Measurements from ENCODE around the gene FRS2.
A peak's percentile ranks its signal among the peaks of the same experiment; 100 is the strongest.

The FRS2 gene

DNA sequence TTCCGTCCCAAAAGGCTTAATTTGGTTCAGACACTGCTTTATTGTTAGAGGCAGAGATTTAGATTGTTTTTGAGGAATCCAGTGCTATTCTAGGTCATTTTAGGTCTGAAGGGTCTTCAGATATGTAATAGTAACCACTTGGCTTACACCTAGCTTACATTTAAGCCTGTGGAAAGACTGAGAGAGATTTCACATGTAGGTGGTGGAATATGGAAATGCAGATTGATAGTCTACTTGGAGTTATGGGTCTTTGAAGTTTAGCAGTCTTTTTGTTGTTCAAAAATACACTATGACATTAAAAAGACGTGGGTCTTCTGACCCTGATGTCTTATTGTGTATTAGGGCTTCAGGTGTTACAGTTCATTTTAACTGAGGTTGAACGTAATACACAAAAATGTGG, 63.7 kb downstream of the FRS2 start:
- no peak for DNase-seq (ENCODE audit: low read depth)

DNA sequence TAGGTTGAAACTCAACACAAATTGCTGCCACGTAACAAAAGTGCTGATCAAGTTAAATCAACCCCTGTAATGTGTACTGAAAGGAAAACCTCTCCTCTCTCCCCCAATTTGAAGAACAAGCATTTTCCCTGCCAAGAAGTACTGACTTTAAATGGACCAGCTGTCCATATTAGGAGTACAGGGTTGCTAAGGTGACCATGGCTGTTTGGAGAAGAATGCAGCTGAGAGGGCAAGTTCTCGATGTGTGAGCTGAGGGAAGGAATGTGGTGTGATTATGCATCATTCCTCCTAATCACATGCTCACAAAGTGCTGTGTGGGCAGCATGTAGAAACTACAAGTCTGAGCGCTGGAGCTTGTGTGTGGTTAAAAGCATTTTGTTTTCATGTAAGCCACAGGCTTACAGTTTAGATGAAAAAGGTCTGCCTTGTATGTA, 64.2 kb downstream of the FRS2 start:
- DNase-seq (ENCODE audit: low read depth), result no peak

DNA sequence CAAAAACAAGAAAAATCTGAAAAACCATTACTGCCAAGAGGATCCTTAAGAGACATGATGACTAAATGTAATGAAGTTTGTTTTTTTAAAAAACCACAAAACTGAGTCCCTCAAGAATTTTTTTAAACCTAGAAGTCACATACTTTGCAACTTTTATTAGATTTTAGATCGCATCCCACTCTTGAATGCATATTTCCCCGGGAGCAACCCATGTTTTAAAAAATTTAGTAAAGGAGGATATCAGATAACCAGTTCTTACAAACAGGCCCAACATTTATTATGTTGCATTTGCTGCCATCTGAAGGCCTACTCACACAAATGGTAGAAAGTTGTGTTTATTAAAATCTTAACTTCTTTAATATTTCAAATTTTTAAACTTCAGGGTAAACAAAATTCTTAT, 70.8 kb downstream of the FRS2 start:
- DNase-seq (ENCODE audit: low read depth), result no peak

DNA sequence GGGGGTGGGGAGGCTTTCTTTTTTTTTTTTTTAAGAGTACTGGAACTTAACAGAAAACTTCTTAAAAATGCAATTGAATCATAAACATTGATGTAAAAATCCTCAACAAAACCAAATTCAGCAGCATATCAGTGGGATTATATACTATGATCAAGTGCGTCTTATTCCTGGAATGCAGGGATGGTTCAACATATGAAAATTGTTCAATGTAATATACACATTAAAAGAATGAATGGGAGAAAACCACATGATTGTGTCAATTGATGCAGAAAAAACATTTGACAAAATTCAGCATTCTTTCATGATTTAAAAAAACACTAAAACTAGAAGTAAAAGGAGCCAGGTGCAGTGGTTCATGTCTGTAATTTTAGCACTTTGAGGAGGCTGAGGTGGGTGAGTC, 73.9 kb downstream of the FRS2 start:
- no peak for DNase-seq (ENCODE audit: low read depth)

DNA sequence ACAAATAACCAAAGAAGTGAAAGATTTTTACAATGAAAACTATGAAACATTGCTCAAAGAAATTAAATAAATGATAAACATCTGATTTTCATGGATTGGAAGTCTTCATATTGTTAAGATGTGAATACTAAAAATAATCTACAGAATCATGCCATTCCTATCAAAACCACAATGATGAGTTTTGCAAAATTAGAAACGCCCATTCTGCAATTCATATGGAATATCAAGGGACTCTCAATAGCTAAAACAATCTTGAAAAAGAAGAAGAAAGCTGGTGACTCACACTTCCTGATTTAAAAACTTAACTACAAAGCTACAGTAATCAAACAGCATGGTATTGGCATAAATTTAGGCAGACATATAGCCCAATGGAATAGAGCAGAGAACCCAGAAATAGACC, 74.9 kb downstream of the FRS2 start:
- DNase-seq (ENCODE audit: low read depth), result no peak

DNA sequence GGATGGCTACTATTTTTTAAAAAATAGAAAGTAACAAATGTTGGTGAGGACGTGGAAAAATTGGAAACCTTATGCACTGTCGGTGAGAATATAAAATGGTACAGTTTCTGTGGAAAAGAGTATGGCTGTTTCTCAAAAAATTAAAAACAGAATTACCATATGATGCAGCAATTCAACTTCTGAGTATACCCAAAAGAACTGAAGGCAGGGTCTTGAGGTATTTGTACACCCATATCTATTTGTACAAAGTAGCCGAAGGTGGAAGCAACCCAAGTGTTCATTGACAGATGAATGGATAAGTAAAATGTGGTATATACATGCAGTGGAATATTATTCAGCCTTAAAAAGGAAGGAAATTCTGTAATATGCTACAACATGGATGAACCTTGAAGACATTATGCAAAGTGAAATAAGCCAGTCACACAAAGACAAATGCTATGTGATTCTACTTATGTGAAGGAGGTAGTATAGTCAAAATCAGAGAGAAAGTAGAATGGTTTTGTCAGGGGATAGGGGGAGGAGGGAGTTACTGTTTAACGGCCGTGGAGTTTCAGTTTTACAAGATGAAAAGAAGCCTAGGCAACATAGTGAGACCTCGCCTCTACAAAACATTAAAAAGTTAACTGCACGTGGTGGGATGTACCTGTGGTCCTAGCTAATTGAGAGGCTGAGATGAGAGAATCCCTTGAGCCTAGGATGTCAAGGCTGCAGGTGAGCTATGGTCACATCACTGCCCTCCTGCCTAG, 76.7 kb downstream of the FRS2 start:
- no peak for DNase-seq (ENCODE audit: low read depth)

DNA sequence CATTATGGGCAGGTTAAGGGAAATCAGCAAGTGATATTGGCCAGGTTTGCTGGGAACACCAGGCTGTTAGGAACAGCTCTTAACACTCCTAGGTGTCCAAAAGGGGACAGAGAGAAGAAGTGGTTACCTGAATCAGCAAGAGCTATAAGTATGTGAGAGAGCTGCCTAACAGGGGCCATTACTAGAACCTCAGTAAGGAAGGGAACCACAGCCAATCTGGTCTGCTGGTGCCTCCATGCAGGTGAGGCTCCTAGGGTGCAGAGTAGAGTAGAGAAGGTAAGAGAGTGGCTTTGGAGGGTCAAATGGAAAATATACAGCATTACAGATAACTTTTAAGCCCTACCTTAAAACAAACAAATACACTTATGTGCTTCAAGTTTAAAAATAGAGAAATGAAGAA, 78.5 kb downstream of the FRS2 start:
- DNase-seq (ENCODE audit: low read depth), result no peak

DNA sequence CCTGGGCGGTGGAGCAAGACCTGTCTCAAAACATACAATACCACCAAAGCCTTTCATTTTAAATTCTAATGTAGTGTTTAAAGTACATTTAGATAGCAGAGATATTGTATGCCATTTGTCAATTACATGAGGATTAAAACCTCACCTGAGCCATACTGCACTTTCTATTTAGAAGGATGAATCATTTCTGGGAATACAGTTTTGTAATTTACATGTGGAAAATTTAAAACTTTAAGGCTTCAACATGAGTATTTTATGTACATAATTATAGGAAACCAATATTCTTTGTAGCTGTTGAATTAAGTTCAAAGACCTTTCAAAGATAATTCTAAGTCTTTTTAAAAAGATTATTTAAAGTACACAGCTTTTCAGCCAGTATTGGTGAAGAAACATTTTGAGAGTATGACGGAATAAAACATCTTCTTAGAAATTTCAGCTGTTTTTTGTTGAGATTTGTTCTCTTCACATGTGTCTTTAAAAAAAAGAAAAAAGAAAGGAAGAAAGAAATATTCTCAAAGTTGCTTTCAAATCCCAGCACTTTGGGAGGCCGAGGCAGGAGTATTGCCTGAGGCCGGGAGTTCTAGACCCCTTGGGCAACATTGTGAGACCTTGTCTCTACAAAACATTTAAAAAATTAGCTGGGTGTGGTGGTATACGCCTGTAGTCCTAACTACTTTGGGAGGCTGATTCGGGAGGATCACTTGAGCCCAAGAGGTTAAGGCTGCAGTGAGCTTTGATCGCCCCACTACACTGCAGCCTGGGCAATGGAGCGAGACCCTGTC, 80.6 kb downstream of the FRS2 start:
- DNase-seq (ENCODE audit: low read depth), result no peak

DNA sequence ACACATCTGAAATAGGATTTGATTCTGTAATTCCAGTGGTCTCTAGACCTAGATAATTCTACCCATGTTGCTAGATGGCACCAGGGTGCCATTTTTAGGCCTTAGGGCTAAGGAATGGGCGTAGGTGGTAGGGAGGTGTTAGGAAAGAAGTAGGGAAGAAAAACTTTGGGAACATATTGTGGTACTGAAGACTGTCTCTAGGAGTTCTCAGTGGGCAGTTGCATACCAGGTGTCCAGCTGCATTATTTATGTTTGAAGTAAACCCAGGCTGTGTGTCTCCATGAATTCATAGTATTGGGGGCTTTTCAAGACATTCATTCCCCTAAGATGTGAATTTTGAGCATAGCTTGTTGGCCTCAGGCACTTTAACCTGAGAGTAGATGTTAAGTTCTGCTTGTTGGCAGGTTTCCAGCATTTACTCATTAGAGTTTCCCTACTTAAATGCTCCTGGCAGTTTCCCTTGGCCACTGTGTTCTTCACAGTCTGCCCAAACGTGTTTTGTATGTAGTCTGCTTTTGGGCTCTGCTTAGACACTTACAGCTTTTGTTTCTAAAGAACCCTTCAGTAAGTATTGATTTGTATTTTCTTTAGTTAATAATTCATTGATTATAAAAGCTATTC, 83.5 kb downstream of the FRS2 start:
- DNase-seq (ENCODE audit: low read depth), result no peak

DNA sequence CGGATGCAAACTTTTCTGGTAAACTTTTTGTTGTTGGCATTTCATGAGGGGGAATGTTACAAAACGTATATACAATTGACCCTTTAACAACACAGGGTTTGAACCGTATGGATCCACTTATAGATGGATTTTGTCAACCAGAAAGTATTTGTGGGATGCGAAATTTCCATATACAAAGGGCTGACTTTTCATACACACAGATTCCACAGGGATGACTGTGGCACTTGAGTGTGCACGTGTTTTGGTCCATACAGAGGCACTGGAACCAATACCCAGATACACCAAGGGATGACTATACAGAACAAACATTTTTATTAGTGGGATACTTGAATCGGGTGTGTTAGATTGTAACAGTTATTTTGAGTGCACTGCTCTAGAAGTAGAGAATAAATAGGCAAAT, 85.3 kb downstream of the FRS2 start:
- DNase-seq (ENCODE audit: low read depth), result no peak

DNA sequence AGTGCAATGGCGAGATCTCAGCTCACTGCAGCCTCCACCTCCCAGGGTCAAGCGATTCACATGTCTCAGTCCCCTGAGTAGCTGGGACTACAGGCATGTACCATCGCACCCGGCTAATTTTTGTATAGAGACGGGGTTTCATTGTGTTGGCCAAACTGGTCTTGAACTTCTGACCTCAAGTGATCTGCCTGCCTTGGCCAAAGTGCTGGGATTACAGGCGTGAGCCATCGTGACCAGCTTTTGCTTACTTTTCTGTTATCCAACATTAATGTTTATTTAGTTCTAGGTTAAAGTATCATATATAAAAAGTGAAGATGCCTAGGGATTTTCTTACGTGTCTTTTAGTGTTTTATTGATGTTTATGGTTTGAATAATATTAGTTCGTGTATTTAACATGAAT, 86.2 kb downstream of the FRS2 start:
- no peak for DNase-seq (ENCODE audit: low read depth)

DNA sequence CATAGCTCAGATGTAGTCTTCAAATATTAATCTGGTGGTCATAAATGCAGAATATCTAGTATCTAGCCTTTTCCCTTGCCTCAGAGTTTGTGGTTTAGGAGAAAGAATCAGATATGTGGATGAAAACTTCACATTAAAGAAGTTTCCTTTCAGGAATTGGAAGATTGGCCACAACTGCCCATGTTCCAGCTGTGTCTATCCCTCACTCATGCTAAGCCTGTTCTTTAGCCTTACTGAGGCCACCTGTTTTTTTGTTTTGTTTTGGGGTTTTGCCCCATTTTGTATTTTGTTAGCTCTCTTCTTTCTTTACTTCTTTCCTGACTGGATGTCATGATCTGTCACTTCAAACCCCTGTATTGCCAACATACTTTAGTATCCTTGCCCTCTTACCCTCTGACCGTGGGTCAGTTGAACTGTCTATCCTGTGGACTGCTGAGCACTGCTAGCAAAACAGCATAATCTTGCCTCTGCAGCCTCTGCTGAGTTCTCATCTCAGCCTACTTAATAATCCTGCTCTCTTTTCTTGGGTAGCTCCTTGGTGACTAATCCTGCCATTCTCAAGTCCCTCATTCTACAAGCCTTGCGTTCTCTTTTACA, 93.1 kb downstream of the FRS2 start:
- no peak for DNase-seq (ENCODE audit: low read depth)

DNA sequence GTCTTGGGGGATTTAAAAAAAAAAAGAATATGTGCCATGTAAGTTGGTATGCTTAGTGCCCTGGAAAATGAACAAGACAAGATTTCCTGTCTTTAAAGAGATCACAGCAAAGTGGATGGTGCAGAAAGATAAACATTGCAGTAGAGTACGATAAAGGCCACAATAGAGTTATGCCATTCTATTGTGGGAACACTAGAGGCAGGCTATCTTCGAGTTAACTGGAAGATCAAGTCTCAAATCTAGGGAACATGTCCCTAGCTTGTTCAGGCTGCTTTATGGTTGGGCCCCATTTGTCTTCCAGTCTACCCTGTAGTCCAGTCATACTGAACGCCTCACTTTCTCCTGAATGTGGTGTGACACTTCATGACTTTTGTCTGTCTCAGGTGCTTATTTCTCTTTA, 96.4 kb downstream of the FRS2 start:
- no peak for DNase-seq (ENCODE audit: low read depth)

DNA sequence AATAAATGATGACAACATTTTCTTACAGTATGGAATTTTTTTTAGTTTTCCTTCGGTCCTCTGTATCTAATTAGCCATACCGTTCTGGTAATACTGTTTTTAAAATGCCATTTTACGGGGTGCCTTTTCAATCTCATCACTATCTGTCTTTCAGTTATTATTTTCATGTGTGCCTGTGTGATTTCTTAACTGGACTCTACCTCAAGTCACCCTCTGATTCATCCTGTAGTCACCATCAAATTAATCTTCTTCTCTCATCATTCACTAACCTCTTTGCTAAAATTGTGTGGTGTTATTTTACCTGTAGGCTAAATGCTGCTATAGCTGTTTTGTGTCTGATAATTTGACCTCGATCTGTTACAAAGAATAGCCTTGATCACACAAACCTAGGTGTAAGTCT, 99.0 kb downstream of the FRS2 start:
- DNase-seq (ENCODE audit: low read depth), result no peak

DNA sequence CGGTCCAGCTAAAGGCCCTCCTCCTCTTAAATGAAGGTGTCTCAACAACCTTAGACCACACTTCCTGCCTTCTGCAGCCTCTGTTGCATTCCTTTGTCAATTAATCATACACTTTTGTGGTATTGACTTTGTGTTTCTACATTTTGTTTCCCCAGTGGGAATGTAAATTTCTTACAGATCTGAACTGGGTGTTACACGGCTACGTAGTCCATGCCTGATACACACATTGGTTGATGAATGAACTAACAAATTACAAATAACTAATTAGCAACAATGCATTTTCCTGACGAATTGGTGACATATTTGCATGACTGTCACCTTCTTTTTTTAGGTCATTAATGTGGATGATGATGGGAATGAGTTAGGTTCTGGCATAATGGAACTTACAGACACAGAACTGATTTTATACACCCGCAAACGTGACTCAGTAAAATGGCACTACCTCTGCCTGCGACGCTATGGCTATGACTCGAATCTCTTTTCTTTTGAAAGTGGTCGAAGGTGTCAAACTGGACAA, 99.9 kb downstream of the FRS2 start:
- DNase-seq (ENCODE audit: low read depth), result no peak

DNA sequence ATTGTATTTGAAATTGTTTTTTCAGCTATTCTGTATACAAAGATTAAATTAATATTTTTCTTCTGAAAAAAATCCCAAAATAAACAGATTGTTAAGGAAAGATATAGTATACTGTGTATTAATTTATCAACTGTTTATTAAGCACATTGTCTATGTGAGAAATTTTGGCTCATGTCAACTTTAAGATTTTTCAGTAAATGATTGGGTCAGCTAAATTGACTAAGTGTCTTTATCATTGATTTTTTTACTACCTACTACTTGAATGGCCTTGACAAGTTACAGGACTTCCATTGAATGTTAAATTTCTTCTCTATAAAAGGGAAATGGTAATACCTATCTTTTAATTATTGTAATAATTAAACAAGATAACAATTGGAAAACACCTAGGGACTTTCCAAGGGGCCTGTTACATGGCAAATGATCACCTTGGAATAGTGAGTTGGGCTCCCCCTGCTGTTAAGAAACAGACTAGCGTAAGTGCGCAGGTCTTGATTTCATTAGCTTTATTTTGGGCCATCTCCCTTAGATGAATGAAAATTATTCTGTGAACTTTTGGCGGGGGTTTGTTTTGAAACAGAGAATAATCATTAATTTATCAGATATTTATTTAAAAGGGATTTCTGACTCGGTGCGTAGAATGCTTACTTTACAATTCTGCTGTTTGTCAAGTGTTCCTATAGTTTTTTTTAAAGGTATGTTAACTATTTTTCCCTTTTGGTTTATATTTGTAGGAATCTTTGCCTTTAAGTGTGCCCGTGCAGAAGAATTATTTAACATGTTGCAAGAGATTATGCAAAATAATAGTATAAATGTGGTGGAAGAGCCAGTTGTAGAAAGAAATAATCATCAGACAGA, 100.6 kb downstream of the FRS2 start:
- peak; percentile 37 for DNase-seq (ENCODE audit: low read depth)

DNA sequence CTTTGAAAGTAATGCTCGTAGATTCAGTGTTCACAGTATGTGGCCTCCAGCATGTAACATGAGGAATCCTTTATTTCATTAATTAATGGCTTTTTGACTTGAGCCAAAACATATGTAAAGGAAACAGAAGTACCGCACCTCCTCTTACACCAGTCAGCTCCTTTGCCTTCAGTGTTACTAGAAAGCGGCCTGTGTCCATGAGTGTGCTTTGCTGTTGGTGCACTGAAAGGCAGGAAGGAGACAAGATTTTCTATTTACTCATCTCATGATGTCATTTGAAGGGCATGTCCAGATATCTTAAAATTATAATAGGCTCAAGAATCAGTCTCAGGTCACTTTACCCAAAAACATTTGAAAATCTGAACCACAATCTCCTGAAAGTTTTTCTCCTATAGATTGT, 105.2 kb downstream of the FRS2 start:
- DNase-seq (ENCODE audit: low read depth), result no peak

DNA sequence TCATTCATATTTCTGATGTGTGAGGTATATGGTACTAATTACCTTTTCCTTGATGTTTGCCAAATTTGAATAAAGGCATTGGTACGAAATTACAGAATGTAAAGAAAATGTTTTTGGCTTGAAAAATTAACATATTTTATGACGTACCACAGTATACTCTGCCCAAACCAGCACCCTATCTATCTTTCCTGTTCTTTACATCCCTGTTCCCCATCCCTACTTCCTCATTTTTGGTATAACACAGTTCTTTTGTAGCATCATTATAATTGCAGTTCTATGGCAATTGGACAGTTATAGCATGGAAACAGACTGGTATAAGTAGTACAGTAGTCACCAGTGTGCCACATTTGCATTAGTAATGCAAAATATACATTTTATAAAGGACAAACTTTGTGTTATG, 108.1 kb downstream of the FRS2 start:
- DNase-seq (ENCODE audit: low read depth), result no peak

DNA sequence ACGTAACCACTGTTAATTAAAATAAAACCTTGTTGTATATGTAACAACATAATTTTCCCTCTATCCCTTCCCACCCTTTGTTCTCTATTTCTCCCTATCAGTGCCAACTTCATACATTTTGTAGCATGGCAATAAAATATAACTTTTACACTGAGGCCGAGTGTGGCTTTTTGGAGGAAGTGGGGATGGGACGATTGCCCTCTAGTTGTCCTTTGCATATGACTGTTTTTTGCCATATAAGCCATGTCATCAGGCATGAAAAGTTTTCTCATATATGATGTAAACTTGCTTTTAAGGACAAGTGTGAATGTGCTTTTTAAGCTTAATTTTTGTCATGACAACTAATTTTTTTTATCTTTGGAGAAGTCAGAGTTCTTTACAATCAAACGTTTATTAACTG, 108.8 kb downstream of the FRS2 start:
- DNase-seq (ENCODE audit: low read depth), result no peak

DNA sequence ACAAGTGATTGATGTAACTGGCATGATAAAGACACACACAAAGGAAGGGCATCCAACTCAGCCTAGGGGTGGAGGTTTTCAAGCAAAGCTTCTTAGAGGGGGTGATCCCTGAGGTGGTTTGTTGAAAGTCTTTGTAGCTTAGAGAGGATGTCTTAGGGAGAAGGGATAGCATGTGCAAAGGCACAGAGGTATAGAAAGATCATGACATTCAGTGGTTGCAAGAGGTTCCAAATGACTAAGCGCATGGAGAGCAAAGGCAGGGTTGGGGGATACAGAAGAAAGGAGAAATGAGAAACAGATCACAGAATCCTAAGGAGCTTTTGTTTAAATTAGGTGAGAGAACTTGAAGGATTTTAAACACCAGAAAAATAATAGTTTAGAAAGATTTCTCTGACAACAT, 109.9 kb downstream of the FRS2 start:
- no peak for DNase-seq (ENCODE audit: low read depth)

DNA sequence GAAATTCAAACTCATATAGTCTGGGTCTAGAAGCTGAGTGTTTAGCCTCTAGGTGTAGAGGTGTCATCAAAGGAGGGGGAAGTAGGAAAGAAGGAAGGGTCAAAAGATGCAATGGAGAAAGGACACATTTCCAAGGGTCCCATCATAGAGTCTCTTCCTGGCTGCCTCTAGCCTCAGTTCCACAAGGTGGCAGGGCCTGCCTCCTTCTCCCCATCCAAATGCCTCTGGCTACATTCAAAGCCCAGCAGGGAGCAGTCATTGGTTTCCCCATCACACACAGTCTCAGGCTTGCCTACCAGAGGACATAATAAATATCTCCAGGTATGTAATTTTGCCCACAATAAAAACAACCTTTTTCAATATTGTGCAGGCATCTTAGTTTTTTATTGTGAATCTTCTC, 113.0 kb downstream of the FRS2 start:
- DNase-seq (ENCODE audit: low read depth), result no peak
